NCI-H446 treated with DMSO at 0.1 percent for 48 hours (cell line): ENCODE measurements around the gene SIT1.
"Not testable (repeated sequence)": the region's sequence is repeated elsewhere in the genome, so short reads cannot be mapped to it uniquely, and the experiment has no call there.

Experiments
- DNase-seq: peaks from one replicate; lab custom pipeline; 2025; lab: John Stamatoyannopoulos, UW

SIT1 gene

GRCh38 chr9:35660966-35661415 is 10.3 kb upstream of the SIT1 start:
- DNase-seq: no peak

- DNase-seq: no peak
Measured at GRCh38 chr9:35659340-35659739, 8.6 kb upstream of the SIT1 start.

- no peak for DNase-seq
Measured at GRCh38 chr9:35658968-35659220, 8.2 kb upstream of the SIT1 start.

GRCh38 chr9:35658137-35658967 is 7.6 kb upstream of the SIT1 start, which contains the start of gene CCDC107:
CCDC107 (plus strand) TSS chr9:35658292; CDS start chr9:35658380, 88 bp downstream.
- peak; percentile 89 for DNase-seq

- DNase-seq: peak; percentile 99
Measured at GRCh38 chr9:35657546-35658136, 6.9 kb upstream of the SIT1 start, which contains the start of gene RMRP. RMRP (minus strand) TSS chr9:35658019.

- DNase-seq: no peak
Measured at GRCh38 chr9:35656831-35657545, 6.3 kb upstream of the SIT1 start.

- DNase-seq: no peak
Measured at GRCh38 chr9:35656348-35656747, 5.6 kb upstream of the SIT1 start.

GRCh38 chr9:35653611-35654010 is 2.9 kb upstream of the SIT1 start:
- no peak for DNase-seq

- DNase-seq: no peak
Measured at GRCh38 chr9:35652829-35653209, 2.1 kb upstream of the SIT1 start.

GRCh38 chr9:35651956-35652828 is 1.5 kb upstream of the SIT1 start:
- no peak for DNase-seq

- no peak for DNase-seq
Measured at GRCh38 chr9:35649431-35650340, 1.0 kb downstream of the SIT1 start.

GRCh38 chr9:35646533-35647265 is 4.0 kb downstream of the SIT1 start:
- DNase-seq: peak; percentile 75

GRCh38 chr9:35646153-35646532 is 4.6 kb downstream of the SIT1 start:
- no peak for DNase-seq

GRCh38 chr9:35645736-35646135 is 5.0 kb downstream of the SIT1 start:
- DNase-seq: not testable (repeated sequence)

- DNase-seq: no peak
Measured at GRCh38 chr9:35643046-35643445, 7.7 kb downstream of the SIT1 start.

GRCh38 chr9:35641478-35641877 is 9.3 kb downstream of the SIT1 start:
- DNase-seq: not testable (repeated sequence)

- DNase-seq: not testable (repeated sequence)
Measured at GRCh38 chr9:35640431-35640830, 10.3 kb downstream of the SIT1 start.

- DNase-seq: no peak
Measured at GRCh38 chr9:35639631-35640030, 11.1 kb downstream of the SIT1 start.

- DNase-seq: not testable (repeated sequence)
Measured at GRCh38 chr9:35639225-35639624, 11.5 kb downstream of the SIT1 start.

GRCh38 chr9:35638751-35639150 is 12.0 kb downstream of the SIT1 start:
- DNase-seq: not testable (repeated sequence)
